Transverse colon (tissue), 4 donors: ENCODE data around the gene ANKRD2. TPM values are rescaled to one million over a fixed set of nuclear protein-coding genes. Genes with fewer than 3 reads are reported as not detected.
A peak's percentile ranks its signal among the peaks of the same experiment; 100 is the strongest.

ENCODE experiments used
- DNase-seq: peaks from one replicate; pipeline ENCODE4 v3.0.0-alpha.2; 2019
- H3K27ac ChIP-seq, 4 donors: fragments of 200-600 bp; sonication (generic); 2 replicates each; pipeline ENCODE4 v1.5.1; 2016 to 2018; ENCODE audit warnings: inconsistent platforms in 4 of 4
- H3K27me3 ChIP-seq: fragments of 200-600 bp; sonication (generic); 2 replicates; pipeline ENCODE4 v1.5.1; 2017; ENCODE audit warnings: inconsistent platforms
- H3K36me3 ChIP-seq, 4 donors: fragments of 200-600 bp; sonication (generic); 2 replicates each; pipeline ENCODE4 v1.5.1; 2017 to 2019; ENCODE audit warnings: inconsistent platforms in 4 of 4
- H3K4me1 ChIP-seq, 4 donors: fragments of 200-600 bp; sonication (generic); 2 replicates each; pipeline ENCODE4 v1.5.1; 2017 to 2020; ENCODE audit warnings: inconsistent platforms in 4 of 4
- H3K4me3 ChIP-seq, 4 donors: fragments of 200-600 bp; sonication (generic); 1 replicate in 1 of 4; 2 replicates in 3 of 4; pipeline versions ENCODE4 v1.5.1 to v1.6.1; 2017 to 2019; ENCODE audit warnings: inconsistent platforms in 4 of 4
- H3K9me3 ChIP-seq, 2 donors: fragments of 200-600 bp; sonication (generic); 2 replicates each; pipeline ENCODE4 v1.5.1; 2017 to 2019; ENCODE audit warnings: inconsistent platforms in 2 of 2
- EP300 ChIP-seq: sonication (generic); formaldehyde crosslinking; IDR thresholded peaks from one replicate; pipeline ENCODE4 v1.6.1; 2017; ENCODE audit warnings: antibody characterized with exemption, low read depth
- POLR2A ChIP-seq: fragments of 450-650 bp; IDR thresholded peaks from one replicate; pipeline ENCODE4 v1.6.1; 2016; ENCODE audit warnings: antibody characterized with exemption, mild to moderate bottlenecking, moderate library complexity
- POLR2AphosphoS5 ChIP-seq, 3 donors: sonication (generic); formaldehyde crosslinking; IDR thresholded peaks; one replicate each; pipeline ENCODE4 v1.6.1; 2016; ENCODE audit warnings: antibody characterized with exemption in 3 of 3
- WGBS, 2 donors: methylation state at CpG; one replicate each; pipeline ENCODE4 v1.1.5; 2018; ENCODE audit warnings: low coverage in 1 of 2; 5-methylcytosine and 5-hydroxymethylcytosine counted together
- in situ Hi-C, 4 donors: fragments of 200-750 bp; cut with MboI; loops; one replicate each; pipeline versions ENCODE4 v1.15.0 to v1.15.1; 2017; ENCODE audit warnings: low sequenced_read_pairs in 3 of 4, low pct_ligation_motif_present in 1 of 4, low pct_unique_long_range_greater_than_20kb in 1 of 4
- intact Hi-C: fragments of 100-400 bp; cut with DNase I; formaldehyde crosslinking; loops from one replicate; pipeline ENCODE4 v1.15.1; 2023; ENCODE audit warnings: low total_unique reads
- total RNA-seq, 4 donors: library from RNA; depleted of rRNA; stranded (reverse); fragments of >200 nt; gene quantifications; one replicate each; pipeline ENCODE4 v1.1.0, GENCODE V29; 2016
- TF ChIP-seq, protein P1 (sequence below), 5 experiments: fragments of 200-600 bp in 3 of 5; fragments of 450-650 bp in 2 of 5; sonication (generic) in 3 of 5; IDR thresholded peaks; 1 replicate in 2 of 5; 2 replicates in 3 of 5; pipeline ENCODE4 v1.5.1; 2016 to 2017; ENCODE audit warnings: antibody characterized with exemption in 5 of 5, inconsistent platforms in 3 of 5, mild to moderate bottlenecking in 2 of 5, moderate library complexity in 1 of 5

ANKRD2 gene
- total RNA-seq, 4 donors from 2014 or later, result not detected

DNA sequence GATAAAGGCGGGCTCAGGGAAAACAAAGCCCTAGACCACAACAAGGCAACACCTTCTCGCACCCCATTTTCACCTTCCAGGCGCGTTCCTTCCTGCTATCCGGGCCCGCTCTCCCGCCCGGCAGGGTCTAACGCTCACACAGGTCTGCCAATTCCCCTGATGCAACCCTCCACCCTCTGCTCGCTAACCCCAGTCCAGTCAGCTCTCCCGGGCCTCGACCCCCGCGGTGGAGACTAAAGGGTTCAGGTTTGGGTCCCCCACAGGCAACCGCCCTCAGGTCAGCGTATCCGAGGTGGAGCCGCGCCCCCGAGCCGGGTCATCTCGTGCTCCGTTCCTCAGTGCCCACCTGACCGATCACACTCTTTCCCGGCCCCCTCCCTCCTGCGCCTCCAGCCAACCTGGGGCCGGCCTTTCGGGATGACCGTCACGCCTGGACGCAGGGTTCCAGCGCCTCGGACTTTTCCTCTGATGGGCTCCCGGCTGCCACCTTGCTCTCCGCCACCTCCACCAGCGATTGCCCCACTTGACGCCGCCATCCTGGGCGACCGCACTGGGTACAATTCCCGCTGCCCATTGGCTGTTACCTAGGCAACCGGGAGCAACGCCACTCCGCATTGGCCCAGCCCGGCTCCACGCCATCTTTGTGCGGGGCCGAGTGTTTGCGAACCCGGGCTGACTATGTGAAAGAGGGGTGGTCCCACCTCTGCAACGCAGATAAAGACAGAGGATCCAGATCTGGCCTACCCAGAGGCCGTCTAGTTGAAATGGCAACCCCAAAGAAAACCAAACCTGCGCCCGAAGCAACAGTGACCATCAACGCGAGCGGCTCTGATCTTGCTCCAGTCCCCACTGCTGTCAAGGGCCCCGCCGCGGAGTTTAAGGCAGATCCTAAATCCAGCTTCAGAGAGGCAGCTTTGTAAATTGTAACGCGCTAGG, 60.6 kb downstream of the ANKRD2 start, which contains the start of gene MORN4:
Gene MORN4, minus strand, starts transcription at position 552 of the 936 bp plus-strand sequence. CDS start 13,847 bp downstream, outside the sequence.
- in situ Hi-C loops, result no loop called here
- Histone ChIP-seq H3K4me3 (peak within 1 kb of the TSS; percentile 58 to 71 (median 66)), H3K9me3 (no peaks in the 10 kb centered on the region), H3K27me3 (no peaks in the 10 kb centered on the region), H3K36me3 (no peaks in the 10 kb centered on the region), H3K4me1 (peaks cover 0 to 12% (median 6%) of the 10 kb centered on the region in 4 donors), H3K27ac (peak within 1 kb of the TSS; percentile 39 to 71 (median 64))
- DNase-seq, result peak; percentile 93
- 0 to 3% methylated on average over 4 to 62 of the region's 62 CpGs for WGBS, 2 donors
- TF ChIP-seq EP300 (no peak), POLR2AphosphoS5 (IDR thresholded peaks at IDR 0.05) (no peak), POLR2A (no peak)
- TF ChIP-seq, protein P1, sequence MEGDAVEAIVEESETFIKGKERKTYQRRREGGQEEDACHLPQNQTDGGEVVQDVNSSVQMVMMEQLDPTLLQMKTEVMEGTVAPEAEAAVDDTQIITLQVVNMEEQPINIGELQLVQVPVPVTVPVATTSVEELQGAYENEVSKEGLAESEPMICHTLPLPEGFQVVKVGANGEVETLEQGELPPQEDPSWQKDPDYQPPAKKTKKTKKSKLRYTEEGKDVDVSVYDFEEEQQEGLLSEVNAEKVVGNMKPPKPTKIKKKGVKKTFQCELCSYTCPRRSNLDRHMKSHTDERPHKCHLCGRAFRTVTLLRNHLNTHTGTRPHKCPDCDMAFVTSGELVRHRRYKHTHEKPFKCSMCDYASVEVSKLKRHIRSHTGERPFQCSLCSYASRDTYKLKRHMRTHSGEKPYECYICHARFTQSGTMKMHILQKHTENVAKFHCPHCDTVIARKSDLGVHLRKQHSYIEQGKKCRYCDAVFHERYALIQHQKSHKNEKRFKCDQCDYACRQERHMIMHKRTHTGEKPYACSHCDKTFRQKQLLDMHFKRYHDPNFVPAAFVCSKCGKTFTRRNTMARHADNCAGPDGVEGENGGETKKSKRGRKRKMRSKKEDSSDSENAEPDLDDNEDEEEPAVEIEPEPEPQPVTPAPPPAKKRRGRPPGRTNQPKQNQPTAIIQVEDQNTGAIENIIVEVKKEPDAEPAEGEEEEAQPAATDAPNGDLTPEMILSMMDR (IDR thresholded peaks at IDR 0.05), result no peak
- intact Hi-C loops, result no loop called here

Other genes with a start within 250 kb of the ANKRD2 start
- gene FRAT2, start 238.1 kb upstream of the ANKRD2 start, total RNA-seq, result 10 to 100 TPM; 46.4 to 72.2 (median 54.6) TPM
- gene RRP12, start 171.4 kb upstream of the ANKRD2 start, total RNA-seq, result 10 to 100 TPM in 3 of 4 donors, 1 to 10 TPM in 1; 5.7 to 14.0 (median 11.5) TPM
- gene PGAM1, start 146.6 kb upstream of the ANKRD2 start, total RNA-seq, result 100 to 1,000 TPM in 3 of 4 donors, 10 to 100 TPM in 1; 94.5 to 216 (median 124) TPM
- gene EXOSC1, start 126.8 kb upstream of the ANKRD2 start, total RNA-seq, result 100 to 1,000 TPM in 1 of 4 donors, 10 to 100 TPM in 2, 1 to 10 TPM in 1; 2.6 to 315 (median 26.1) TPM
- 10 to 100 TPM; 10.8 to 36.2 (median 32.7) TPM for gene ZDHHC16, start 126.6 kb upstream of the ANKRD2 start, total RNA-seq
- 100 to 1,000 TPM in 3 of 4 donors, 10 to 100 TPM in 1; 62.8 to 116 (median 106) TPM for gene MMS19, start 74.4 kb upstream of the ANKRD2 start, total RNA-seq
- gene UBTD1, start 73.9 kb upstream of the ANKRD2 start, total RNA-seq, result 1 to 10 TPM in 3 of 4 donors, under 1 TPM in 1; 0.40 to 4.1 (median 3.2) TPM
- not detected for gene HOGA1, start 11.6 kb downstream of the ANKRD2 start, total RNA-seq
- not detected for gene C10orf62, start 16.9 kb downstream of the ANKRD2 start, total RNA-seq
- 1 to 10 TPM in 1 of 4 donors, under 1 TPM in 2, not detected in 1; 0.95 to 1.8 (median 0.96) TPM for gene MORN4, start 60.7 kb downstream of the ANKRD2 start, total RNA-seq
- gene PI4K2A, start 67.9 kb downstream of the ANKRD2 start, total RNA-seq, result 10 to 100 TPM in 2 of 4 donors, 1 to 10 TPM in 2; 7.6 to 19.1 (median 11.3) TPM
- gene AVPI1, start 114.5 kb downstream of the ANKRD2 start, total RNA-seq, result 10 to 100 TPM; 24.3 to 79.3 (median 47.9) TPM
- gene MARVELD1, start 141.0 kb downstream of the ANKRD2 start, total RNA-seq, result 10 to 100 TPM in 2 of 4 donors, 1 to 10 TPM in 2; 5.6 to 24.6 (median 13.6) TPM
- 100 to 1,000 TPM in 1 of 4 donors, 10 to 100 TPM in 3; 46.4 to 102 (median 63.9) TPM for gene ZFYVE27, start 164.3 kb downstream of the ANKRD2 start, total RNA-seq
- 10 to 100 TPM in 1 of 4 donors, 1 to 10 TPM in 3; 3.8 to 10.1 (median 5.8) TPM for gene SFRP5, start 199.2 kb downstream of the ANKRD2 start, total RNA-seq